GM21526 (cell line): Measurements from ENCODE around the gene YAF2.
"Not testable (repeated sequence)": the region's sequence is repeated elsewhere in the genome, so short reads cannot be mapped to it uniquely, and the experiment has no call there.

ENCODE experiments used
- ATAC-seq: cut with Tn5 transposase; IDR thresholded peaks from one replicate; pipeline ENCODE4 v1.9.1; 2021; ENCODE audit warnings: moderate library complexity; ENCODE audit not compliant: unreplicated experiment, low FRiP score

YAF2 gene

GRCh38 chr12:42201063-42201462 lies 37.0 kb downstream of the YAF2 start:
- ATAC-seq = no peak

GRCh38 chr12:42199007-42199406 lies 39.0 kb downstream of the YAF2 start:
- no peak for ATAC-seq

- ATAC-seq = no peak
Measured at GRCh38 chr12:42196723-42197603, 41.1 kb downstream of the YAF2 start.

GRCh38 chr12:42192686-42193085 lies 45.4 kb downstream of the YAF2 start:
- no peak for ATAC-seq

GRCh38 chr12:42192258-42192657 lies 45.8 kb downstream of the YAF2 start:
- no peak for ATAC-seq

- ATAC-seq = no peak
Measured at GRCh38 chr12:42190376-42190775, 47.7 kb downstream of the YAF2 start.

- not testable (repeated sequence) for ATAC-seq
Measured at GRCh38 chr12:42188275-42188674, 49.8 kb downstream of the YAF2 start.

GRCh38 chr12:42187799-42188198 lies 50.2 kb downstream of the YAF2 start:
- ATAC-seq = no peak

- peak; percentile 68 for ATAC-seq
Measured at GRCh38 chr12:42186793-42187192, 51.3 kb downstream of the YAF2 start.

GRCh38 chr12:42182394-42182793 lies 55.7 kb downstream of the YAF2 start:
- no peak for ATAC-seq

- ATAC-seq = no peak
Measured at GRCh38 chr12:42180990-42181596, 57.0 kb downstream of the YAF2 start.

- no peak for ATAC-seq
Measured at GRCh38 chr12:42178101-42178500, 59.9 kb downstream of the YAF2 start.

GRCh38 chr12:42174978-42175377 lies 63.1 kb downstream of the YAF2 start:
- no peak for ATAC-seq

GRCh38 chr12:42173961-42174521 lies 64.0 kb downstream of the YAF2 start:
- ATAC-seq = no peak

- ATAC-seq = no peak
Measured at GRCh38 chr12:42172441-42173210, 65.4 kb downstream of the YAF2 start.

- ATAC-seq = no peak
Measured at GRCh38 chr12:42167711-42168110, 70.3 kb downstream of the YAF2 start.

- ATAC-seq = no peak
Measured at GRCh38 chr12:42166501-42166900, 71.5 kb downstream of the YAF2 start.

GRCh38 chr12:42163913-42164312 lies 74.1 kb downstream of the YAF2 start:
- ATAC-seq = no peak

GRCh38 chr12:42162965-42163364 lies 75.1 kb downstream of the YAF2 start:
- ATAC-seq = no peak

- ATAC-seq = no peak
Measured at GRCh38 chr12:42162193-42162592, 75.9 kb downstream of the YAF2 start.

- ATAC-seq = no peak
Measured at GRCh38 chr12:42161529-42161928, 76.5 kb downstream of the YAF2 start.
